Myocyte (in vitro differentiated cells): ENCODE data around the gene KAZN. TPM values are rescaled to one million over a fixed set of nuclear protein-coding genes. Genes with fewer than 3 reads are reported as not detected.
"Not testable (repeated sequence)": the region's sequence is repeated elsewhere in the genome, so short reads cannot be mapped to it uniquely, and the experiment has no call there.

Experiments used
- DNase-seq: peaks from one replicate; pipeline ENCODE4 v3.0.0-alpha.2; 2012; ENCODE audit warnings: low read depth
- total RNA-seq: library from RNA; depleted of rRNA; stranded (reverse); fragments of >200 nt; gene quantifications from 2 replicates; pipeline ENCODE4 v1.2.3, GENCODE V29; 2014

The KAZN gene
- total RNA-seq, 1 donor from 2014 or later: 15.0 TPM

DNA sequence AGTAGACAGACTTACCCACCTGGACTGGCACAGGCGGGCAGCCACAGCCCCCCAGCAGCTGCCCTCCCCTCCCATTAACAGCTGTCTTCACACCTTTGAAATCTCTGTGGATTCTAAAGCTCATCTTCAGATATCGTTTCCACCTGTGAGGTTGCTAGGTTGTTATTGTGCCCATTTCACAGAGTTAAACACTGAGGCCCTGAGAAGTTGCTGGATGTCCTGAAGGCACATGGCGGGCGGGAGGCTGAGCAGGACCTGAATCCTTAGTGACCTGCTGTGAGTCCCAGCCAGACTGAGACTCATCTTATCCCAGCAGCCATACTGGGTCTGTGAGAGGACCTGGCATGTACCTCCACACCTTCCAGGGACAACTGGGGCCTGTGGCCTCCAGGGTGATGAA, 420.3 kb downstream of the KAZN start:
- no peak for DNase-seq

DNA sequence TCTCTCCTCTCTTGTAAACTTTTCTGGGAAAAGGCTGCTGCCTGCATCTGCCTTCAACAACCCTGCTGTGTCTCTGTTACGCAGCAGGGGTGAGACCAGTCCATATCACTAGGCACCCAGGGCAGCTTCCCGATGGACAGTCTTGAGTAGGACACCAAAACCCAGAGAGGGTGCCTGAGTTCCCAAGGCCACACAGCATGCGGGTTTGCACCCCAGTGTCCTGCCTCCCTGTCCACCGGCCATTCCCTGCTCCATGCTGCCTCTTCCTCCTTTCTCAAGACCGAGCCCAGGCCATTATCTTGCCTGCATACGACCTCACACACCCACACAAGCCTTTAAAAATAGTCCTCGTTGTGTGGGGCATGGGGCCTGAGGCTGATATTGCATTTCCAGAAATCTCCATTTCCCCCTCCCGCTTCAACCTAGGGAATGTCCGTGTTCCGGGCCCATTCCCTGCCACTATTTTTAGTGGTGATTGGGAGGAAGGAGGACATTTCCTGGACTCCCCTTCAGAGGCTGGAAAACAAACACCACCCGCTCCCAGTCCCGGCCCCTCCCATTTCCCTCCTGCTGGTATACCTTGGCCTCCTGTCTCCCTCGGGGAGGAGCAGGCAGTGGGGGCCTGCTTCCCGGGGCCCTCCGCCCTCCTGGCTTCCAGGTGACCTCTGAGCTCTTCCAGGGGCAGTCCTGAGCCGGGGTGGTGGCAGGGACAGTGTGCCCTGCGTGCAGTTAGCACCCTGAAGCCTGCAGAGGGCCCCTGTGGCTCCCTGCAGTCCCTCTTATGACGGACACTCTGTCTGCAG, 422.7 kb downstream of the KAZN start:
- no peak for DNase-seq

DNA sequence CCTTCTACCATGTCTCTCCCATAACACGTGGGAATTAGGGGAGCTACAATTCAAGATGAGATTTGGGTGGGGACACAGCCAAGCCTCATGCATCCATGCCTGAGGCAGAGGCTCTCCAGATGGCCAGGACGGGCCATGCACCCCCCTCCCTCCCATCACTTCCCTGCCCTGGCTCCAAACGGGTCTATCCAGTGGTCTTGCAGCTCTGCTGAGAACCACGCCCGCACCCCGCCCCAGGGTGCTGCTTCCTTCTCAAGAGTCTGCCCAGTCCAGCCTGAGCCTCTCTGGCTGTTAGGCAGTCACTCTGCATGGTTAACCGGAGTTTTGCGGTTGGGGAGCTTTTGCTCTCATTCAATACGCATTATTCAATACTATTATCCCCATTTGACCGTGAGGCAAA, 423.6 kb downstream of the KAZN start:
- no peak for DNase-seq

DNA sequence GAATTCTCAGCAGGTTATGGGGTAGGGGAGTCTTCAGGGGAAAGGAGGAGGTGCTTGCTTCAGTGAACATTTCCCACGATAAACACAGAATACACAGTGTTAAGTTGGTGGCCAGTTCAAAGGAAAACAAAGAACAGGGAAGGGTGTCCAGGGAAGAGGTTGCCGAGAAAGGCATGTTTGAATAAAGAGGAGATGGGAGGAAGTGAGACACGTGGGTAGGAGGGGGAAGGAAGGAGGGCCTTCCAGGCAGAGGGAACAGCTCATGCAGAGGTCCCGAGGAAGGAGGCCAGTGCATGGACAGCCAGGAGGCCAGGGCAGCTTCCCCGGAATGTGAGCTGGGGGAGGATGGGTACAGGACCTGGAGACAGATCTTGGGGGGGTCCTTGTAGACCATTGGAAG, 424.7 kb downstream of the KAZN start:
- DNase-seq: no peak

DNA sequence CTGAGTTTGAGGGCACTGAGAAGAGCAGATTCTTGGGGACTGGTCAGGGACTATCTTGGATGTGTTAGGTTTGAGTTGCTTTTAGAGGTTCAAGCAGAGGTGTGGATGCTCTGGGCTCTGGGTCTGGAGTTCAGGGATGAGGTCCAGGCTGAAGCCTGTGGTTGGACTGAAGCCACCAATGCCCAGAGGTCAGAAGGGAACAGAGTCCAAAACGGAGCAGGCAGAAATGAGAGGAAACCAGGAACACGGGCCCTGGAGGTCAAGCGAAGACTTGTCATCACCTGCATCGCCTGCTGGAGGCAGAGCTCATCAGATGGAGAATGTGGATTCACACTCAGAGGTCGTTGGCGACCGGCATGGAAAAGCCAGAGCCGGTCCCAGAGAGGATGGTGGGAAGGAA, 425.5 kb downstream of the KAZN start:
- no peak for DNase-seq

DNA sequence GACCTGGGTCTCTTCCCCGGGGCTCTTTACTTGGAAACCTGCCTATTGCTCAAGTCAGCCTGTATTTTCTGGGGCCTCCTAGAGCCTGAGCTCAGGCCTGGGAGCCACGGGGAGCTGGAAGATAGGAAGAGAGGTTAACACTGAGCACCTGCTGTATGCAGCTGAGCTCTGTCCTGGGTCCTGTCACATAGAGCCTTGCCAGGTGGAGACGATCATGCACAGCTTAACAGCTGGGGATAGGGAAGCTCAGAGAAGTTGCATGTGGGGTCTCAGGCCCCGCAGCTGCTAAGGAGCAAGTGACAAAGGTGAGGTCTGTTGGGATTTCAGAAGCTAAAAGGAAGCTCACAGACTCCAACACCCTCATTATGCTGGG, 427.6 kb downstream of the KAZN start:
- DNase-seq: no peak

DNA sequence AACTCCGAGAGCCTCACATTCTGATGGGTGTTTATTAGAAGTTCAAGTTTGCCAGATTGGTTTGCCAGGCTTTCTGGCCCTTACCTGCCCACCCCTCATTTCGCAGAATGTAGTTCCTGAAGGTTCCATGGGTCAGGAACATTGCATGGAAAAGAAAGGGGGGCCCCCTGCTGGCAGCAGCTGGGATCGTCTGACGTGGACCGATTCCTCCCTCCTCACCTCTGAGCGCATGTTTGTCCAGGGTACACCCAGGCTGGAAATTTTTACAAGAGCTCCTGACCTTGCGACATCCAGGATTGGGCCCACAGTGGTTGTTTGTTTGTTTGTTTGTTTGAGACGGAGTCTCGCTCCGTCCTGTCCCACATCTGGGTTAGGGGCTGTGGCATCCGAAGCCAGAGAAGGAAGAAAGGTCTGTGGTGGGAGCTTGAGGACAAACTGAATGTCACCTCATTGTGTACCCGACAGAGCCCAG, 429.1 kb downstream of the KAZN start:
- peak; percentile 77 for DNase-seq

DNA sequence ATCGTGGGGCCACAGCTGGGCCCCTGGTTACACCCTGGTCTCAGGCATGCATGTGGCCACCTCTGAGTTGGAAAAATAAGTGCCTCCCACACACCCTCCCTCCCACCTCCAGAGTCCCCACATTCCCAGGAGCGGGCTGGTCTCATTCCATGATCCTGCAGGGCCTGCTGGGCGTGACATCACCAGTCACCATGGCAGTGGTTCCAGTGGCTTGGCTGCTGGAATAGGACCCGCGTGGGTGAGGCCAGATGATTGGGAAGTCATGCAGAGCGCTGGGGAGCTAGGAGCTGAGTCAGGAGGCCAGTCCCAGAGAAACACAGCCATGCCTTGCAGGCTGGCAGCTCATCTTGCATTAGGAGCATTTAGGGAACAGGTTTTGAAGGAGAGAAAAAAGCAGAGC, 429.6 kb downstream of the KAZN start:
- peak; percentile 95 for DNase-seq

DNA sequence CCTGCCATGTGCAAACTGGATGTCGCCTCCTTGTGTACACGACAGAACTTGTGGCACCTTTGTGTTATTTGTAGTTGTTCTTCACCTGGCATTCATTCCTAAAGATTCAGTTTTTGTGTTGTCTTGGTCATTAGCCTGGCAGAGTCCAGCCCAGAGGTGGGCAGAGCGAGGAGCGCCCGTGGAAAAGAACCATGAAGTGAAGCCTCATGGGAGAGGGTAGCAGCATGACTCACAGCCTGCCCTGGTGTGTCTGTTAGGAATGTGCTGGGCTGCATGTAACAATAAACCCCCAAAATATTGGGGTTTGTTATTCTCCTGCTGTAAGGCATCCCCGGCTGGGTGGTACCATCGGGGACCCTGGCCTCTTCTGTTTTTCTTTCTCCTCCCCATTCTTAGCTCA, 430.1 kb downstream of the KAZN start:
- no peak for DNase-seq

DNA sequence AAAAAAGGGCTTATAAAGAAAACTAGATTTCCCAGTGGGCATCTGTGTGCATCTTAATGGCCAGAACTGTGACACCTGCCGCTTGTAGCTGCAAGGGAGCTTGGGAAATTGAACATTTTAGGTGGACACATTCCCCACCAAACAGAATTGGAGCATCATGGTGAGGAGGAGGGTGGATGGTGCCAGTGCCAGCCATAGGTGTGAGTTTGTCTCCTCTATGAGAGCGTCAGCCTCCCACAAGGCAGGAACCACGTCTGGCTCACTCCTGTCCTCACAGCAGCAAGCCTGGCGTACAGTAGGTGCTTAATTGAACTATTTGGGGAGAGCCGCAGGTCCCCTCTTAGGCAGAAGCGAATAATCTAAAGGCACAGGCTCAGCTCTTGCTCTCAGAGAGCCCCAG, 430.6 kb downstream of the KAZN start:
- DNase-seq: no peak

DNA sequence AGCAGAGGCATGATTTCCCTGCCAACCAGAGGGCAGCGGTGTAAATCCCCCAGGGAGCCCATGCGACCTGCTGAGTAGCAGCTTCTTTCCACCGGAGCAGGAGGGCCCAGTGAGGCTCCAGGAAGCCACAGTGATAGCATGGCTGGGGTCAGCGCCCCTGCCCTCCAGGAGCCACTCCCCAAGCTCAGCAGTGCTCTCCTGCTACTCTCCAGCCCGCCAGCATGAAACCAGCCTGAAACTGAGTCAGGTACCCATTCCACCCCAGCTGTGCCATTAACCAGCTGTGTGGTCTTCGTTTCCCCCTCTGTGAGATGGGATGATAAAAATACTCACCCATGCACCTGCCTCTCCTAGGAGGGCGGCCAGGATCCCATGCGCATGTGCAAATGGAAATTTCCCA, 431.3 kb downstream of the KAZN start:
- DNase-seq: no peak

DNA sequence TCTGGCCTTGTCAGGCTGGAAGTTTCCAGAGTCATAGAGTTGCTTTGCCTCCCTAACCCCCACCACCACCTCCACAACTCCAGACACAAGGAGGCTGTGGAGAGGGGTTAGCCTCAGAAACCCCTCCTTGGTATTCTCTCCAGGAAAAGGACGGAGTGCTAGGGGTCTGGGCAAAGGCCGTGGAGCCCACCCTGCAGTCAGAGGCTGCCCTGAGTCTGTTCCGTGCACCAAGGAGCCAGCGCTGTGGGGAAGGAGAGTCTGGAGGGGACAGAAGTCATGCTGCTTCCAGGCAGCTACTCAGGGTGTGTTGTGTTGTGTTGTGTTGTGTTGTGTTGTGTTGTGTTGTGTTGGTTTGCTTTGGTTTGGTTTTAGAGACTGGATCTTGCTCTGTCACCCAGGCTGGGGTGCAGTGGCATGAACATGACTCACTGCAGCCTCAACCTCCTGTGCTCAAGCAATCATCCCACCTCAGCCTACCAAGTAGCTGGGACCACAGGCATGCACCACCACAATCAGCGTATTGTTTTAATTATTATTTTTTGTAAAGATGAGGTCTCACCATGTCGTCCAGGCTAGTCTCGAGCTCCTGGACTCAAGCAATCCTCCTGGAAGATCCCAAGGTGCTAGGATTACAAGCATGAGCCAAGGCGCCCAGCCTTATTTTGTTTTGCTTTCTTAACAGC, 432.9 kb downstream of the KAZN start:
- DNase-seq: peak; percentile 28

DNA sequence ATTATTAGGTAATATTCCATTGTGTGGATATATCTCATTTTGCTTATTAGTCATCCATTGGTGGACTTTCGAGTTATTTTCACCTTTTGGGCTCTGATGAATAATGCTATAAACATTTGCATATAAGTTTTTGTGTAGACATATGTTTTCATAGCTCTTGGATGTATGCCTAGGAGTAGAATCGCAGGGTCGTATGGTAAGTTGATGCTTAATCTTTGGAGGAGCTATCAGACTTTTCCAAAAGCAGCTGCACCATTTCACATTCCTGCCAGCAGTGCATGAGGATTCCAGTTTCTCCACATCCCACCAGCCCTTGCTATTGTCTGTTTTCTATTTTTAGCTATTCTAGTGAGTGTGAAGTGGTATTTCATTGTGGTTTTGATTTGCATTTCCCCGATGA, 434.8 kb downstream of the KAZN start:
- peak; percentile 85 for DNase-seq

DNA sequence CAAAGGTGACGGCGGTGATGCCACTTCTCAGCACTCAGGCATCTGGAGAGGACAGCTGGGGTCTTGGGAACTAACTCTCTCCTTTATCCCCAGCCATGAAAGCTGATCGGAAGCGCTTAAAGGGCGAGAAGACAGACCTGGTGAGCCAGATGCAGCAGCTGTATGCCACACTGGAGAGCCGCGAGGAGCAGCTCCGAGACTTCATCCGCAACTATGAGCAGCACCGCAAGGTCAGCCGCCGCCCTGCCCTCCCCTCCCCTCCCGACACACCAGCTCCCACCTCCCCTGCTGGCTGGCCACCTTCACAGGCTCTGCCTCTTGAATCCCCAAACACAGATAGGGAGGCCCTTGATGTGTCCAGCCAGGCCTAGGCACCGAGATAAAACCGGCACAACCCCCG, 436.2 kb downstream of the KAZN start:
- no peak for DNase-seq

DNA sequence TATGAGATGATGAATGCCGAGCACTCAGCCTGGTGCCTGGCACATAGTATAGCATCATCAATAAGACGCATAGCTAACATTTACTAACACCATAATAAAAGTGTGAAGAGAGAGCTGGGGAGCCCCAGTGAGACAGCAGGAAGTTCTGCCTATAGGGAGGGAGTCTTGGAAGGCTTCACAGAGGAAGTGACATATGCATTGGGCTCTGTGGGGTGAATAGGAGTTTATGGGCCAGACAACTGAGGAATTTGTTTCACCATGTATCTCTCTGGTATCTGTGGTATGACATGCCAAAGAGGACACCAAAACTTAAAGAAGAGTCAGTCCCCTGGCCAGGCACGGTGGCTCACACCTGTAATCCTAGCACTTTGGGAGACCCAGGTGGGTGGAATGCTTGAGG, 436.8 kb downstream of the KAZN start:
- no peak for DNase-seq

DNA sequence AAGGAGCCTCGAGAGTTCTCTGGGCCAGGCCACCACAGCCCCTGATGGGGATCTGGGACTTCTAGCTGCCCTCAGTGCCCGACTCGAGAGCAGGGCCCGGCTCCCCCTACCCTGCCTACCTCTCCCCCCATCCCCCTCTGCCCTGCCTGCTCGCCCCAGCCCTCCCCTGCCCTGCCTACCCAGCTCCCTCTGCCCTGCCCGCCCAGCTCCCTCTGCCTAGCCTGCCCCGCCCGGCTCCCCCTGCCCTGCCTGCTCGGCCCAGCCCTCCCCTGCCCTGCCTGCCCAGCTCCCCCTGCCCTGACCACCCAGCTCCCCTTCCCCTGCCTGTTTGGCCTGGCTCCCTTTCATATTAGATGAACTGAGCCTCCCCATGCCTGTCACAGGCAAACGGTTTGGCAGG, 437.6 kb downstream of the KAZN start:
- DNase-seq: no peak

DNA sequence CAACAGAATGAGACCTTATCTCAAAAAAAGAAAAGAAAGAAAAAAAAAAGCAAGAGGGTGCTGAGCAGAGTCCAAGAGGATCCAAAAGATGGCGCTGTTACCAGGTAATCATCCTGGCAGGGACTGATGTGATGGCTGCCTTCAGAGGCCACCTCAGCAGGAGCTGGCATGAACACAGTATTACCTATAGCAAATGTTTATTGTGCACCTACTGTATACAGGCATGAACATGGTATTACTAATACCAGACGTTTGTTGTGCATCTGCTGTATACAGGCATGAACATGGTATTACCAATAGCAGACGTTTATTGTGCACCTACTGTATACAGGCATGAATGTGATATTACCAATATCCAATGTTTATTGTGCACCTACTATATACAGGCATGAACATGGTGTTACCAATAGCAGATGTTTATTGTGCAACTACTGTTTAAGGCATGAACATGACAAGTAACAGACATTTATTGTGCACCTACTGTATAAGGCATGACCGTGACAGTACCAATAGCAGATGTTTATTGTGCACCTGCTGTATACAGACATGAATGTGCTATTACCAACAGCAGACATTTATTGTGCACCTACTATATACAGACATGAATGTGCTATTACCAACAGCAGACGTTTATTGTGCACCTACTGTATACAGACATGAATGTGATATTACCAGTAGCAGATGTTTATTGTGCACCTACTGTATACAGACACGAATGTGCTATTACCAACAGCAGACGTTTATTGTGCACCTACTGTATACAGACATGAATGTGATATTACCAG, 439.9 kb downstream of the KAZN start:
- peak; percentile 28 for DNase-seq

DNA sequence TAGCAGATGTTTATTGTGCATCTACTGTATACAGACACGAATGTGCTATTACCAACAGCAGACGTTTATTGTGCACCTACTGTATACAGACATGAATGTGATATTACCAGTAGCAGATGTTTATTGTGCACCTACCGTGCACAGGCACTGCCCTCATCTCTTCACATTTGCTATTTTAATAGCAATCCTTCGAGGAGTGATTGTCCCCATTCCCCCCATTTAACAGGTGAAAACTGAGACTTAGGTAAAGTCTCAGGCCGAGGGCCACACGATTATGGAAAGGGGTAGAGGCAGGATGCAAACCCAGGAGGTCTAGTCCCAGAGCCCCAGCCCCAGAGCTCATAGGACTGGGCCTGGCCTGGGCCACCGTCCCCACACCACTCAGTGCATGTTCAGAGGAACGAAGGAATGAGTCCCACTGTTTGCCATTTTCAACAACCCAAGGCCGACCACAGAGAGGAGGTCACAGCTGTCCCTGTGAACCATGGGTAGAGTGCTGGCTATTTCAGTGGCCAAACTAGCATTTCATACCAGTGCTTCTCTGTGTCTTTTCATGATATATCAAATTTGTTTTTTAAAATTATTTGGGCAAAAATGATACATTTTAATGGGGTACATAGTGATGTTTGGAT, 440.6 kb downstream of the KAZN start:
- DNase-seq: peak; percentile 58

DNA sequence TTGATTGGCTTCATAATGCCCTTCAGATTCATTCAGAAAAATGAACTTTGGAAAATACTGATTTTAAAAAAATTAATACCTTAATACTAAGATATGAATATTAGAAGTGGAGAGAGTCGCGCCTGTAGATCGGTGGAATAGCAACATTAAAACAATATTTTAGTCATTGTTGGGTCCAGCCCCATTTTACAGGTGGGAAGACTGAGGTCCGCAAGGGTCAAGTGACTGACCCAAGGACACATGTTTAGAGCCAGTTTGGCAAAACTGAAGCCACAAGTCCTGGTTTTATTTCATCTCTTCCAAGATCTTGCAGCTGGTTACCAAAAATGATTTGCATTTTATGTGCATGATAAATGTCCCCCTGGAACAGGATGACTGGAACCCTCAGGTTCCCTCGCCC, 441.4 kb downstream of the KAZN start:
- no peak for DNase-seq

DNA sequence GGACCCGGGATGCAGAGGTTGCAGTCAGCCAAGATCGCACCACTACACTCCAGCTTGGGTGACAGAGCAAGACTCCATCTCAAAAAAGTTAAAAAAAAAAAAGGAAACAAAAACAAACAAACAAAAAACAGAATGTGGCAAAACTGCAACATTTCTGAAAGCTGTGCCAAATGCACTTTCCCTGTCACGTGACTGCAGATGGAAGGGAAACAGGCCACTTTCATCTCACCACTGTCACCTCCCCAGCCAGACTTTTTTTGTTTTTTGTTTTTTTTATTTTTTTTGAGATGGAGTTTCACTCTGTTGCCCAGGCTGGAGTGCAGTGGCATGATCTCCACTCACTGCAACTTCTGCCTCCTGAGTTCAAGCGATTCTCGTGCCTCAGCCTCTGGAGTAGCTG, 442.2 kb downstream of the KAZN start:
- not testable (repeated sequence) for DNase-seq

DNA sequence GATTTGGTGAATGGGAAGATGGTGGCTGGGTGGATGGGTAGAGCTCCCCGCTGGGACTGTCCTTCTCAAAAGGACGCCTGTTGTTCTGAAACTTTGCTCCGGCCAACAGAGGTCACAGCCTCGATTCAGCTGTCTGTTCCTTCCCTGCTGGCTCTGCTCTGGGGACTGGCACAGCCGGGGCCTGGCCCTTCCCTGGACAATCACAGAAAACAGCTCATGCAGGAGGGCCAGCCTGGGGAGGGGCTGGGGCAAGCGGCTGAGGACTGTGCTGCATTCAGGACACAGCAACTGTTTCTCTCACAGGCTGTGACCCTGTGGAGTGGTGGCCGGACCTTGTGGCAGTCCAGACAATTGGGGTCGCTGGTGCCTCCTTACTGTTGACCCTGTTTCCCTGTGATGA, 444.4 kb downstream of the KAZN start:
- DNase-seq: peak; percentile 37

DNA sequence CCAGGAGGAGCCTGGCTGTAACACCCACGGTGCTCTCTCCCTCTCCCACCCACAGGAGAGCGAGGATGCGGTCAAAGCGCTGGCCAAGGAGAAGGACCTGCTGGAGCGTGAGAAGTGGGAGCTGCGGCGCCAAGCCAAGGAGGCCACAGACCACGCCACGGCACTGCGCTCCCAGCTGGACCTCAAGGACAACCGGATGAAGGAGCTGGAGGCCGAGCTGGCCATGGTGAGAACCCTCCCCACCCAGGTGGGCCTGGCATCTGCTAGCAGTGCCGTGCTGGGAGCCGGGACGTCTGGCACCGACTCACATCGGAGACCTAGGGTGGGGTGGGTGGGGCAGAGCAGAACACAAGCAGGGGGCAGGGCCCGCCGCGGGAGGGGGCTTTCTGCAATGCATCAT, 445.4 kb downstream of the KAZN start:
- no peak for DNase-seq
